Mucosa of descending colon (tissue), 3 donors: ENCODE data around the gene RNF113B. TPM values are rescaled to one million over a fixed set of nuclear protein-coding genes. Genes with fewer than 3 reads are reported as not detected.

Experiments used
- ATAC-seq: fragments of 200-7000 bp; cut with Tn5 transposase; one replicate; pipeline ENCODE4 v1.9.1; 2020; ENCODE audit warnings: mild to moderate bottlenecking, moderate library complexity
- DNase-seq, 3 donors: peaks; one replicate each; pipeline ENCODE4 v3.0.0-alpha.2; 2020
- H3K36me3 ChIP-seq: fragments of 200-600 bp; one replicate; pipeline ENCODE4 v1.8.0; 2021; ENCODE audit warnings: low read depth, mild to moderate bottlenecking
- H3K4me1 ChIP-seq: fragments of 200-600 bp; one replicate; pipeline ENCODE4 v1.8.0; 2021; ENCODE audit warnings: low read depth, mild to moderate bottlenecking
- H3K4me3 ChIP-seq: fragments of 200-600 bp; one replicate; pipeline ENCODE4 v1.8.0; 2021; ENCODE audit warnings: mild to moderate bottlenecking
- H3K9me3 ChIP-seq: fragments of 200-600 bp; one replicate; pipeline ENCODE4 v1.8.0; 2021; ENCODE audit warnings: mild to moderate bottlenecking
- CTCF ChIP-seq: fragments of 200-600 bp; IDR thresholded peaks from one replicate; pipeline ENCODE4 v1.8.0; 2022; ENCODE audit warnings: antibody characterized with exemption, mild to moderate bottlenecking
- intact Hi-C, 2 donors: fragments of 100-400 bp; cut with DNase I in 1 of 2; cut with micrococcal nuclease in 1 of 2; formaldehyde crosslinking; loops; one replicate each; pipeline versions ENCODE4 v1.11.0 to v1.11.1; 2022; cut with DNase I, micrococcal nuclease
- total RNA-seq, 3 donors: library from RNA; stranded (reverse); fragmentation: NEBNext Ultra II Directional in 2 of 3; extraction: Animal tissue kit (Norgen Biotek cat#: 25700) in 2 of 3; gene quantifications; one replicate each; pipeline versions ENCODE4 v1.2.1 to v1.2.4, GENCODE V29; 2021 to 2023
- donor health status: DM: no; HTN: no; CAD: no; lungs with moderate emphysema.
- donor health status: DM: no; HTN: no; CAD: no.
- donor health status: DM: no; HTN: yes; CAD: no.

RNF113B gene
- total RNA-seq, 3 donors from 2014 or later, result not detected

- no peak overlapping the region for H3K4me3 ChIP-seq
Measured at GRCh38 chr13:98169331-98169730, 7.7 kb downstream of the RNF113B start.

DNA sequence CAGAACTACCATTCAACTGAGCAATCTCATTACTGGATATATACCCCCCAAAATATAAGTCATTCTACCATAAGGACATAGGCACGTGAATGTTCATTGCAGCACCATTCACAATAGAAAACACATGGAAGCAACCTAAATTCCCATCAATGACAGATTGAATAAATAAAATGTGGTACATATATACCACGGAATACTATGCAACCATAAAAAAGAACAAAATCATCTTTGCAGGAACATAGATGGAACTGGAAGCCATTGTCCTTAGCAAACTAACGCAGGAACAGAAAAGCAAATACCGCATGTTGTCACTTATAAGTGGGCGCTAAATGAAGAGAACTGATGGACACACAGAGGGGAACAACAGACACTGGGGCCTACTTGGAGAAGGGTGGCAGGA, 14.1 kb downstream of the RNF113B start:
- no peaks in the 10 kb centered on the region for H3K36me3 ChIP-seq
- H3K4me3 ChIP-seq, result no peak overlapping the region
- DNase-seq (no peak), ATAC-seq (no peak)
- no peak for TF ChIP-seq CTCF
- intact Hi-C loops, result no loop called here
- H3K9me3 ChIP-seq, result no peaks in the 10 kb centered on the region
- H3K4me1 ChIP-seq, result no peaks in the 10 kb centered on the region

More at GRCh38 chr13:98169331-98169730, 7.7 kb downstream of the RNF113B start:
- H3K36me3 ChIP-seq, result no peaks in the 10 kb centered on the region
- no peak for DNase-seq
- ATAC-seq, result no peak
- intact Hi-C loops, result no loop called here
- no peaks in the 10 kb centered on the region for H3K9me3 ChIP-seq
- TF ChIP-seq CTCF, result no peak
- peaks cover 5% of the 10 kb centered on the region for H3K4me1 ChIP-seq

DNA sequence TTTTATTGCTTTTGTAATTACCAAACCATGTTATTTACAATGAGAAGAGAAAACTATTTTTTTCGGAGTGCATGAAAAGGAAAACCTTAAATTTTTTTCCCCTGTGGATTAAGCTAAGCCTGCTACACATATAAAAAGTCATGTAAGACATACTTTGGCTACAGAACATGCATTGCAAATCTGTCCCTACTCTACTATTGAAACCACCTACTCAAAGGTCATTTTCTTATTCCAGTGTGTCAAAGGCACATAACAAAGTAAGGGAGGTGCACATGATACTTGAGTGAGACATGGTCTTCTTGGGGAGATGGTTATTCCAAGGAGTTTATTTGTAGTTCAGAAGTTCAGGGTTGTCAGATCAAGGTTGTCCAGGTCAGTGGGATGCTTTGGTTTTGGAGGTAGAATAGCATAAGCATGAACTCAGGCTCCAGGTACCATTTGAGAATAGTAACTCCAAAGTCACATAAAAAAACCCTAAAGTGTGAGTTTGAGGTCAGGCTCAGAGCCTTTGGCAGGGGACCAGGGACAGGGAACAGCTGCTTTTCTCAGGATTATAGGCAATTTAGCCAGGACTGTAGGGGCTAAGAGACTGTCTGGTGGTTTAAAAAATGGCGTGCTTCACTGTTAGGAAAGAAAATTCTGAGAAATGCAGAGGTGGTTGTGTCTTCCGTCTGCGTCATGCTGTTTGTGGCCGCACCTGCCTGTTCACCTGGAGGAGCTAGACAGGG, 18.7 kb downstream of the RNF113B start:
- Histone ChIP-seq H3K9me3 (no peaks in the 10 kb centered on the region), H3K36me3 (no peaks in the 10 kb centered on the region), H3K4me3 (no peak overlapping the region), H3K4me1 (no peaks in the 10 kb centered on the region)
- intact Hi-C loops, result no loop called here
- TF ChIP-seq CTCF, result no peak
- DNase-seq (no peak), ATAC-seq (no peak)

DNA sequence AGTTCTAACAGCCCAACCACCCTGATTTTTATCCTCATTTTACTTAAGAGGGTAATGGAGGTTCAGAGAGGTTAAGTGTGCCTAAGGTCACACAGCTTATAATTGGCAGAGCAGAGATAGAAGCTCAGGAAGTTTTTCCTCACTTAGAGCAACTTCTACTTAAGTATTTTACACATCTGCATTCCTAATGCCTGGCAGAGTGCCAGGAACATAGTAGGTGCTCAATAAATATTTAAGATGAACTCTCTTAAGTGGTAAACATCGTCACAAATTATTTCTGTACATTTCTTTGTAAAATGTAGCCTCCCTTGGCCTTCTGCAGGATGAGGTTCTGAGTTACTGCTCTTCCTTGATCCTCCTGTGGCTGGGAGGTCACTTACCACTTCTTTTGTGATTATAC, 19.5 kb downstream of the RNF113B start:
- no peak for ATAC-seq
- Histone ChIP-seq H3K4me3 (no peak overlapping the region), H3K9me3 (no peaks in the 10 kb centered on the region), H3K36me3 (no peaks in the 10 kb centered on the region), H3K4me1 (no peaks in the 10 kb centered on the region)
- no peak for DNase-seq
- no peak for TF ChIP-seq CTCF
- intact Hi-C loops, result no loop called here

DNA sequence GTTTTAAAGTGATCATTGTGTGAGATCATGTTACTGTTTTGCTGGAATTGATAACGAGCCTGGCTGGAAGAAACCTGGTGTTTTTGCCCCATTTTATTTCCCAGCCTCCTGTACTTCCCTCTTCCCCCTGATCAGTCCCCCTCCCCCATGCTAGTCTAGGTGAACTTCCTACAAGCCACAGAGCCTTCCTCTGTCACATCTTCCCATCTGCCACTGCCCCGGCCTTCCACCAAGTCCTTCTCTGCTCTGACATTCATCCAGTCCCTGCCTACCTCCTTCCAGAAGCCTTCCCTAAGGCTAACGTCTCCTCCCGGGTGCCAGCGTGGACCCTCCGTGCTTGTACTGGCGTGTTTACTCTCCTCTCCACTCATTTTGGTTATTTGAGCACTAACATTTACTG, 19.9 kb downstream of the RNF113B start:
- Histone ChIP-seq H3K4me3 (no peak overlapping the region), H3K4me1 (no peaks in the 10 kb centered on the region), H3K9me3 (no peaks in the 10 kb centered on the region), H3K36me3 (no peaks in the 10 kb centered on the region)
- intact Hi-C loops, result no loop called here
- ATAC-seq (no peak), DNase-seq (no peak)
- no peak for TF ChIP-seq CTCF

GRCh38 chr13:98156259-98156658, 20.8 kb downstream of the RNF113B start:
- H3K36me3 ChIP-seq, result no peaks in the 10 kb centered on the region
- no peak for TF ChIP-seq CTCF
- intact Hi-C loops, result no loop called here
- DNase-seq (no peak), ATAC-seq (no peak)
- H3K4me3 ChIP-seq, result no peak overlapping the region
- H3K9me3 ChIP-seq, result no peaks in the 10 kb centered on the region
- no peaks in the 10 kb centered on the region for H3K4me1 ChIP-seq
